Gastroesophageal sphincter (tissue), 3 donors: ENCODE measurements around the gene CDKN2D.

Experiments
- CTCF ChIP-seq, 4 experiments: fragments of 200-600 bp in 2 of 4; fragments of 450-650 bp in 2 of 4; sonication (generic) in 1 of 4; IDR thresholded peaks; one replicate each; pipeline ENCODE4 v1.5.1; 2017 to 2019; ENCODE audit warnings: antibody characterized with exemption in 4 of 4, mild to moderate bottlenecking in 2 of 4, moderate library complexity in 2 of 4
- POLR2A ChIP-seq, 2 donors: fragments of 450-650 bp; IDR thresholded peaks; one replicate each; pipeline ENCODE4 v1.6.1; 2017; ENCODE audit warnings: antibody characterized with exemption in 2 of 2, mild to moderate bottlenecking in 2 of 2, moderate library complexity in 1 of 2

- no peak for TF ChIP-seq POLR2A (IDR thresholded peaks at IDR 0.05)
- no peak for TF ChIP-seq CTCF (IDR thresholded peaks at IDR 0.05)
Observed at GRCh38 chr19:10521461-10522171, 47.2 kb downstream of the CDKN2D start.
